Peyer's patch (tissue), 4 donors: ENCODE results near the gene MB21D2.

Experiments used
- POLR2A ChIP-seq, 2 donors: fragments of 450-650 bp; IDR thresholded peaks; one replicate each; pipeline ENCODE4 v1.5.1; 2017; ENCODE audit warnings: antibody characterized with exemption in 2 of 2, mild to moderate bottlenecking in 2 of 2, moderate library complexity in 2 of 2
- TF ChIP-seq, protein P1 (sequence below), 6 experiments: fragments of 450-650 bp in 4 of 6; fragments of 200-600 bp in 2 of 6; sonication (generic) in 1 of 6; IDR thresholded peaks; one replicate each; pipeline ENCODE4 v1.5.1; 2017 to 2019; ENCODE audit warnings: antibody characterized with exemption in 6 of 6, mild to moderate bottlenecking in 3 of 6, moderate library complexity in 1 of 6

DNA sequence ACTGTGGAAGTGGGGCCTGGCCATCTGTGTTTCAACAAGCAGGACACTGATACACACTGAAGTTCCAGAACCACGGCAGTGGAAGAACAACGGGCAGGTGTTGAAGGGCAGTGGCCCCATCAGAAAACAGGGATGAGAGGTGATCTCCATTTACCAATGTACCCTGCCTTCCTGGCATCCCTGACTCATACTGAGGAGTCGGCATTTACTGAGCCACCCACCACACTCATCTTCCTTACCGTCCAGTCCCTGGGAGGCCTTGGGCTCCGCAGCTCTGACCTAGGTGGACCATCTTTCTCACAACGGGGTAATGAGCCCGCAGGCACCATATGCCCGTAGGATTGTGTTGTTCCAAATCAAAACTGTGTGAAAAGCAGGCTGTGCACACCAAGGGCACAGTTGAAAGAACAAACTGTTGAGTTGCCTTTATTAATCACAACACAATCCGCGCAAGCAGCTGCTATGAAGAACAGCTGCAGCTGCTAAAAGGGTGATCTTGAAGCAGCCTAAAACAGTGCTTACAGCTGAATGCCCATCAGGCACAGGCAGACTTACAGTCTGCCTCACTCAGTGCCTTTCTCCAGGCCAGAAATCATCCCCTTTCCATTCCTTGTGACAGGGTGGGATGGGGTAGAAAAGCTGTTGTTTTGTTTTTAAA, 12.9 kb downstream of the MB21D2 start:
- TF ChIP-seq, protein P1, sequence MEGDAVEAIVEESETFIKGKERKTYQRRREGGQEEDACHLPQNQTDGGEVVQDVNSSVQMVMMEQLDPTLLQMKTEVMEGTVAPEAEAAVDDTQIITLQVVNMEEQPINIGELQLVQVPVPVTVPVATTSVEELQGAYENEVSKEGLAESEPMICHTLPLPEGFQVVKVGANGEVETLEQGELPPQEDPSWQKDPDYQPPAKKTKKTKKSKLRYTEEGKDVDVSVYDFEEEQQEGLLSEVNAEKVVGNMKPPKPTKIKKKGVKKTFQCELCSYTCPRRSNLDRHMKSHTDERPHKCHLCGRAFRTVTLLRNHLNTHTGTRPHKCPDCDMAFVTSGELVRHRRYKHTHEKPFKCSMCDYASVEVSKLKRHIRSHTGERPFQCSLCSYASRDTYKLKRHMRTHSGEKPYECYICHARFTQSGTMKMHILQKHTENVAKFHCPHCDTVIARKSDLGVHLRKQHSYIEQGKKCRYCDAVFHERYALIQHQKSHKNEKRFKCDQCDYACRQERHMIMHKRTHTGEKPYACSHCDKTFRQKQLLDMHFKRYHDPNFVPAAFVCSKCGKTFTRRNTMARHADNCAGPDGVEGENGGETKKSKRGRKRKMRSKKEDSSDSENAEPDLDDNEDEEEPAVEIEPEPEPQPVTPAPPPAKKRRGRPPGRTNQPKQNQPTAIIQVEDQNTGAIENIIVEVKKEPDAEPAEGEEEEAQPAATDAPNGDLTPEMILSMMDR (IDR thresholded peaks at IDR 0.05) = no peak
- TF ChIP-seq POLR2A (IDR thresholded peaks at IDR 0.05) = no peak
